Loucy (cell line): ENCODE data around the gene FLVCR2.

Source experiments
- H2AFZ ChIP-seq: fragments of 200-600 bp; sonication (generic); 2 replicates; pipeline ENCODE4 v1.6.0; 2016; ENCODE audit warnings: antibody characterized with exemption, mild to moderate bottlenecking, low read length, moderate library complexity
- H3F3A ChIP-seq: fragments of 200-600 bp; 2 replicates; pipeline ENCODE4 v1.6.0; 2016; ENCODE audit warnings: antibody characterized with exemption, low read depth, mild to moderate bottlenecking
- H3K27me3 ChIP-seq: fragments of 200-600 bp; sonication (generic); 2 replicates; pipeline ENCODE4 v1.6.1; 2014; ENCODE audit warnings: low read length, mild to moderate bottlenecking; ENCODE audit not compliant: insufficient read depth, poor library complexity, severe bottlenecking
- H3K36me3 ChIP-seq: fragments of 200-600 bp; sonication (generic); 2 replicates; pipeline ENCODE4 v1.6.1; 2016; ENCODE audit warnings: low read length; ENCODE audit not compliant: insufficient read depth
- H3K4me1 ChIP-seq: fragments of 200-600 bp; sonication (generic); 2 replicates; pipeline ENCODE4 v1.5.1; 2014; ENCODE audit warnings: low read length, mild to moderate bottlenecking; ENCODE audit not compliant: insufficient read depth, poor library complexity, severe bottlenecking
- H3K4me2 ChIP-seq: fragments of 200-600 bp; sonication (generic); 2 replicates; pipeline ENCODE4 v1.6.0; 2014; ENCODE audit warnings: antibody characterized with exemption, low read length, low read depth, mild to moderate bottlenecking; ENCODE audit not compliant: poor library complexity, severe bottlenecking
- H3K4me3 ChIP-seq: fragments of 200-600 bp; sonication (generic); 2 replicates; pipeline ENCODE4 v1.5.1; 2014; ENCODE audit warnings: low read length, mild to moderate bottlenecking, mixed read lengths; ENCODE audit not compliant: poor library complexity, severe bottlenecking
- H3K79me2 ChIP-seq: fragments of 200-600 bp; sonication (generic); 2 replicates; pipeline ENCODE4 v1.6.1; 2014; ENCODE audit warnings: low read length; ENCODE audit not compliant: insufficient read depth
- H3K9ac ChIP-seq: fragments of 200-600 bp; sonication (generic); 2 replicates; pipeline ENCODE4 v1.6.0; 2014; ENCODE audit warnings: mild to moderate bottlenecking, low read depth, low read length, moderate library complexity; ENCODE audit not compliant: poor library complexity, severe bottlenecking
- H3K9me2 ChIP-seq: fragments of 200-600 bp; sonication (generic); replicated peaks from 2 replicates; pipeline ENCODE4 v1.6.1; 2016; ENCODE audit warnings: low read depth, low read length, mixed read lengths
- H3K9me3 ChIP-seq: fragments of 200-600 bp; sonication (generic); 2 replicates; pipeline ENCODE4 v1.6.1; 2014; ENCODE audit warnings: mild to moderate bottlenecking, antibody characterized with exemption, low read length, low read depth; ENCODE audit not compliant: insufficient read depth
- H4K20me1 ChIP-seq: fragments of 200-600 bp; sonication (generic); 2 replicates; pipeline ENCODE4 v1.6.0; 2014; ENCODE audit warnings: antibody characterized with exemption, low read length, mild to moderate bottlenecking; ENCODE audit not compliant: insufficient read depth, poor library complexity, severe bottlenecking
- EZH2phosphoT487 ChIP-seq: fragments of 200-600 bp; IDR thresholded peaks from 2 replicates; pipeline ENCODE4 v1.6.1; 2018; ENCODE audit warnings: antibody characterized with exemption, mild to moderate bottlenecking, moderate library complexity, borderline replicate concordance
- TF ChIP-seq, protein P1 (sequence below): fragments of 200-600 bp; sonication (generic); conservative IDR thresholded peaks from 2 replicates; pipeline ENCODE4 v1.5.1; 2014; ENCODE audit warnings: mild to moderate bottlenecking, antibody characterized with exemption, low read length

FLVCR2 gene

DNA sequence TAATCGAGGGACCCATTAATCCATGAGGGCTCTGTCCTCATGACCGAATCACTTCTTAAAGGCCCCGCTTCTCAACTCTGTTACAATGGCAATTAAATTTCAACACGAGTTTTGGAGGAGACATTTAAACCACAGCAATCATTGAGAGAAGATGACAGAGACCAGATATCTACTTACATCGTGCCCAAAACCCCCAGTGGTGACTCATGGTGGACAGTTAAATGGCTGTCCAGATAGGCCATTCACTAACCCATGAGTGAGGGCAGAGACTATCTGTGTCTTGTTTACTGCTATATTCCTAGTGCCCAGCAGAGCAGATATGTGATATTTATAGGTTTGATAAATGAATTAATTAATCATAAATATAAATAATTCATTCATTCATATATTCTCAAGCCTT lies 20.0 kb upstream of the FLVCR2 start:
- no peaks in the 10 kb centered on the region for H3K9me3 ChIP-seq
- H3K9me2 ChIP-seq: no peaks in the 10 kb centered on the region
- no peaks in the 10 kb centered on the region for H3K4me1 ChIP-seq
- H3K36me3 ChIP-seq: no peaks in the 10 kb centered on the region
- no peak overlapping the region for H3K4me2 ChIP-seq
- no peaks in the 10 kb centered on the region for H3K27me3 ChIP-seq
- no peak overlapping the region for H3K4me3 ChIP-seq
- H2AFZ ChIP-seq: no peak overlapping the region
- H3F3A ChIP-seq: no peaks in the 10 kb centered on the region
- TF ChIP-seq, protein P1, sequence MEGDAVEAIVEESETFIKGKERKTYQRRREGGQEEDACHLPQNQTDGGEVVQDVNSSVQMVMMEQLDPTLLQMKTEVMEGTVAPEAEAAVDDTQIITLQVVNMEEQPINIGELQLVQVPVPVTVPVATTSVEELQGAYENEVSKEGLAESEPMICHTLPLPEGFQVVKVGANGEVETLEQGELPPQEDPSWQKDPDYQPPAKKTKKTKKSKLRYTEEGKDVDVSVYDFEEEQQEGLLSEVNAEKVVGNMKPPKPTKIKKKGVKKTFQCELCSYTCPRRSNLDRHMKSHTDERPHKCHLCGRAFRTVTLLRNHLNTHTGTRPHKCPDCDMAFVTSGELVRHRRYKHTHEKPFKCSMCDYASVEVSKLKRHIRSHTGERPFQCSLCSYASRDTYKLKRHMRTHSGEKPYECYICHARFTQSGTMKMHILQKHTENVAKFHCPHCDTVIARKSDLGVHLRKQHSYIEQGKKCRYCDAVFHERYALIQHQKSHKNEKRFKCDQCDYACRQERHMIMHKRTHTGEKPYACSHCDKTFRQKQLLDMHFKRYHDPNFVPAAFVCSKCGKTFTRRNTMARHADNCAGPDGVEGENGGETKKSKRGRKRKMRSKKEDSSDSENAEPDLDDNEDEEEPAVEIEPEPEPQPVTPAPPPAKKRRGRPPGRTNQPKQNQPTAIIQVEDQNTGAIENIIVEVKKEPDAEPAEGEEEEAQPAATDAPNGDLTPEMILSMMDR: no peak
- no peaks in the 10 kb centered on the region for H4K20me1 ChIP-seq
- no peak overlapping the region for H3K9ac ChIP-seq
- no peaks in the 10 kb centered on the region for H3K79me2 ChIP-seq

DNA sequence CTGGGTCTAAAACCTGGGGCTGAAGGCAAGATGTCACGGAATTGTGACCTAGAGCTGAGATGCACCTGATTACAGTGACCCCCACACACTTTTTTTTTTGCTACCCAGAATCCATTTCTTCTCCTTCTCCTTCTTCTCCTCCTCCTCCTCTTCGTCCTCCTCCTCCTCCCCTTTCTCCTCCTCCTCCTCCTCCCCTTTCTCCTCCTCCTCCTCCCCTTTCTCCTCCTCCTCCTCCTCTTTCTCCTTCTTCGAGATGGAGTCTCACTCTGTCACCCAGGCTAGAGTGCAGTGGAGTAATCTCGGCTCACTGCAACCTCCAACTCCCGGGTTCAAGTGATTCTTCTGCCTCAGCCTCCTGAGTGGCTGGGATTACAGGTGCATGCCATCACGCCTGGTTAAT lies 19.4 kb upstream of the FLVCR2 start:
- Histone ChIP-seq H4K20me1 (no peaks in the 10 kb centered on the region), H2AFZ (no peak overlapping the region), H3K4me2 (no peak overlapping the region), H3K79me2 (no peaks in the 10 kb centered on the region), H3K9me2 (no peaks in the 10 kb centered on the region), H3F3A (no peaks in the 10 kb centered on the region), H3K9ac (no peak overlapping the region), H3K36me3 (no peaks in the 10 kb centered on the region), H3K4me1 (no peaks in the 10 kb centered on the region), H3K27me3 (no peaks in the 10 kb centered on the region), H3K9me3 (no peaks in the 10 kb centered on the region), H3K4me3 (no peak overlapping the region)
- TF ChIP-seq, protein P1: no peak
- no peak for TF ChIP-seq EZH2phosphoT487

DNA sequence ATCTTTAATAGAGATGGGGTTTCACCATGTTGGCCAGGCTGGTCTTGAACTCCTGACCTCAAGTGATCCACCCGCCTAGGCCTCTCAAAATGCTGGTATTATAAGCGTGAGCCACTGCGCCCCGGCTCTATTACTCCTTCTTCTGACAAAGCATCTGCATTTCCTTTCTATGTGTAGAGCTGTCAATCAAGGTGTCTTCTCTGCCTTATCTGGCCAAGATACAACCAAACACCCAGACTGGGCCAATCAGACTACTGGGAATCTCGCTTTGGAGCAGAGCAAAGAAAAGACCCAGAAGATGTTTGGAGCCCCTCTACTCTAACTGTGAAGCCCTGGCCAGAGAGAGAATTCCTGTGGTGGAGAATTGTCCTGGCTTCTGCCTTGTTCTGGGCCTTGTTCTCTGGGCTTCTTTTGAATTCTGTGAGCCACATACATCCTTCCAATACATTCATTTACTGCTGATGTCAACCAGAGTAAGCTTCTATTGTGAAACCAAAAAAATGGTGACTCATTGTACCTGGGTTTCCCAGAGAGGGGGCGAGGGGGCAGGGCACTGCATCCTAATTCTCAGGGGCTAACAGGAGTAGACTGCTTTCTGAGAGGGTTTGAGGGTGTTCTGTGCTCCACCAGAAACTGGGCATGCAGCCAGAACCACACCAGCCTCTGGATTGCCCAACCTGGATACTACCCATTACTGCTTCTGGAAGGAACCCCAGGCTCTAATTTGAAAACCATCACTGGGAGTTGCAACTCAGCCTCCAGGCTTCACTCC lies 18.8 kb upstream of the FLVCR2 start:
- H3K4me3 ChIP-seq: no peak overlapping the region
- H3K4me1 ChIP-seq: peaks cover under 1% of the 10 kb centered on the region

More for the DNA sequence above, 18.8 kb upstream of the FLVCR2 start:
- no peaks in the 10 kb centered on the region for H3K27me3 ChIP-seq
- H4K20me1 ChIP-seq: no peaks in the 10 kb centered on the region
- H3K79me2 ChIP-seq: no peaks in the 10 kb centered on the region
- no peaks in the 10 kb centered on the region for H3F3A ChIP-seq
- H3K9me3 ChIP-seq: no peaks in the 10 kb centered on the region
- no peak overlapping the region for H3K4me2 ChIP-seq
- H2AFZ ChIP-seq: no peak overlapping the region
- H3K9me2 ChIP-seq: no peaks in the 10 kb centered on the region
- no peaks in the 10 kb centered on the region for H3K36me3 ChIP-seq
- H3K9ac ChIP-seq: no peak overlapping the region
- TF ChIP-seq EZH2phosphoT487: no peak
- TF ChIP-seq, protein P1: no peak
